GM21360 (cell line): ENCODE measurements around the gene KLF13.
"Not testable (repeated sequence)": the region's sequence is repeated elsewhere in the genome, so short reads cannot be mapped to it uniquely, and the experiment has no call there.

Experiments used
- ATAC-seq: cut with Tn5 transposase; IDR thresholded peaks from one replicate; pipeline ENCODE4 v1.9.1; 2021; ENCODE audit warnings: mild to moderate bottlenecking, moderate library complexity; ENCODE audit not compliant: unreplicated experiment

Gene KLF13

GRCh38 chr15:31344823-31345605, 18.4 kb downstream of the KLF13 start:
- ATAC-seq = no peak

GRCh38 chr15:31345606-31346366, 19.2 kb downstream of the KLF13 start:
- ATAC-seq = no peak

GRCh38 chr15:31346367-31347066, 19.9 kb downstream of the KLF13 start:
- ATAC-seq = no peak

- ATAC-seq = no peak
Observed at GRCh38 chr15:31347067-31347975, 20.7 kb downstream of the KLF13 start.

GRCh38 chr15:31347981-31348803, 21.6 kb downstream of the KLF13 start:
- no peak for ATAC-seq

GRCh38 chr15:31349233-31350141, 22.9 kb downstream of the KLF13 start:
- no peak for ATAC-seq

- no peak for ATAC-seq
Observed at GRCh38 chr15:31350771-31351170, 24.1 kb downstream of the KLF13 start.

GRCh38 chr15:31352339-31352751, 25.7 kb downstream of the KLF13 start:
- ATAC-seq = no peak

- peak; percentile 61 for ATAC-seq
Observed at GRCh38 chr15:31352911-31353811, 26.5 kb downstream of the KLF13 start.

GRCh38 chr15:31353931-31354330, 27.3 kb downstream of the KLF13 start:
- ATAC-seq = peak; percentile 3

- ATAC-seq = not testable (repeated sequence)
Observed at GRCh38 chr15:31356097-31356496, 29.5 kb downstream of the KLF13 start.

- no peak for ATAC-seq
Observed at GRCh38 chr15:31357148-31357547, 30.5 kb downstream of the KLF13 start.

- ATAC-seq = no peak
Observed at GRCh38 chr15:31358163-31358562, 31.5 kb downstream of the KLF13 start.

GRCh38 chr15:31358957-31359701, 32.5 kb downstream of the KLF13 start:
- ATAC-seq = no peak

- ATAC-seq = no peak
Observed at GRCh38 chr15:31359702-31360111, 33.1 kb downstream of the KLF13 start.

- no peak for ATAC-seq
Observed at GRCh38 chr15:31360158-31360561, 33.5 kb downstream of the KLF13 start.
